IMR-90 (cell line): ENCODE results near the gene TANGO6. TPM values are rescaled to one million over a fixed set of nuclear protein-coding genes. Genes with fewer than 3 reads are reported as not detected.

ENCODE experiments used
- ATAC-seq: fragments of 200-7000 bp; cut with Tn5 transposase; 2 replicates; pipeline ENCODE4 v1.9.1; 2020; ENCODE audit warnings: low read depth, mild to moderate bottlenecking, moderate library complexity
- BruUV-seq: library from RNA; stranded (reverse); fragments of 400-500 nt; replicated peaks from 2 replicates; lab custom pipeline; 2021; lab: Mats Ljungman, UMichigan
- CTCF ChIA-PET: fragments of 300-600 bp; formaldehyde crosslinking; extraction: SDS; loops from one replicate; lab custom pipeline; 2021; ENCODE audit warnings: antibody characterized with exemption; lab: Yijun Ruan, JAX
- POLR2A ChIA-PET: fragments of 300-600 bp; sonication (Branson Sonifier 250); formaldehyde crosslinking; loops from one replicate; lab custom pipeline; 2022; ENCODE audit warnings: antibody characterized with exemption; ENCODE audit not compliant: unreplicated experiment; lab: Charles Lee
- DNase-seq: peaks from one replicate; pipeline ENCODE4 v3.0.0; 2013
- H2AFZ ChIP-seq: replicated peaks from 2 replicates; pipeline ENCODE3; 2013; ENCODE audit warnings: low read length, mild to moderate bottlenecking; ENCODE audit not compliant: poor library complexity
- H2AK5ac ChIP-seq: 2 replicates; pipeline ENCODE4 v1.6.1; 2013; ENCODE audit warnings: low read depth, low read length, inconsistent platforms
- H2AK9ac ChIP-seq: replicated peaks from 2 replicates; pipeline ENCODE3; 2013; ENCODE audit warnings: mild to moderate bottlenecking, low read depth, low read length, moderate library complexity; ENCODE audit not compliant: poor library complexity
- H2BK120ac ChIP-seq: 2 replicates; pipeline ENCODE4 v1.6.1; 2013; ENCODE audit warnings: low read depth, low read length, inconsistent platforms
- H2BK15ac ChIP-seq: 3 replicates; pipeline ENCODE4 v1.6.1; 2013; ENCODE audit warnings: low read depth, low read length, inconsistent platforms
- H2BK20ac ChIP-seq: 2 replicates; pipeline ENCODE4 v1.6.1; 2013; ENCODE audit warnings: low read depth, mild to moderate bottlenecking, inconsistent platforms, low read length, moderate library complexity
- H2BK5ac ChIP-seq: 2 replicates; pipeline ENCODE4 v1.6.1; 2013; ENCODE audit warnings: mild to moderate bottlenecking, low read depth, low read length, inconsistent platforms; ENCODE audit not compliant: poor library complexity, severe bottlenecking
- H3K14ac ChIP-seq: replicated peaks from 2 replicates; pipeline ENCODE4 v1.6.1; 2013; ENCODE audit warnings: low read depth, low read length, inconsistent platforms
- H3K18ac ChIP-seq: 2 replicates; pipeline ENCODE4 v1.6.1; 2013; ENCODE audit warnings: low read depth, low read length, control low read depth
- H3K23ac ChIP-seq: 2 replicates; pipeline ENCODE4 v1.6.1; 2013; ENCODE audit warnings: low read depth, low read length, inconsistent platforms
- H3K27ac ChIP-seq: 2 replicates; pipeline ENCODE4 v1.5.1; 2013; ENCODE audit warnings: mild to moderate bottlenecking, control low read depth, low read length; ENCODE audit not compliant: insufficient read depth
- H3K27me3 ChIP-seq: 2 replicates; pipeline ENCODE4 v1.6.1; 2013; ENCODE audit warnings: low read length; ENCODE audit not compliant: control insufficient read depth, insufficient read depth
- H3K36me3 ChIP-seq: 2 replicates; pipeline ENCODE4 v1.6.1; 2013; ENCODE audit warnings: low read length, mixed read lengths; ENCODE audit not compliant: control insufficient read depth, insufficient read depth
- H3K4ac ChIP-seq: 2 replicates; pipeline ENCODE4 v1.6.1; 2013; ENCODE audit warnings: low read depth, low read length, inconsistent platforms
- H3K4me1 ChIP-seq: 2 replicates; pipeline ENCODE4 v1.6.1; 2013; ENCODE audit warnings: low read length, mixed read lengths; ENCODE audit not compliant: control insufficient read depth, insufficient read depth
- H3K4me2 ChIP-seq: 2 replicates; pipeline ENCODE4 v1.6.1; 2013; ENCODE audit warnings: low read depth, mild to moderate bottlenecking, control low read depth, low read length, moderate library complexity
- H3K4me3 ChIP-seq: 2 replicates; pipeline ENCODE4 v1.5.1; 2013; ENCODE audit warnings: low read depth, mild to moderate bottlenecking, control low read depth, low read length, moderate library complexity; ENCODE audit not compliant: insufficient read depth
- H3K56ac ChIP-seq: 2 replicates; pipeline ENCODE4 v1.6.1; 2013; ENCODE audit warnings: low read length, inconsistent platforms; ENCODE audit not compliant: insufficient read depth; ENCODE audit errors: extremely low read depth
- H3K79me1 ChIP-seq, 2 experiments: 2 replicates each; pipeline ENCODE4 v1.6.1; 2013; ENCODE audit warnings: low read length in 2 of 2, inconsistent platforms in 1 of 2, low read depth in 1 of 2
- H3K9ac ChIP-seq: 2 replicates; pipeline ENCODE4 v1.6.1; 2013; ENCODE audit warnings: low read depth, low read length, control low read depth
- H3K9me1 ChIP-seq: 2 replicates; pipeline ENCODE4 v1.6.1; 2013; ENCODE audit warnings: low read length, inconsistent platforms; ENCODE audit not compliant: insufficient read depth
- H3K9me3 ChIP-seq: 2 replicates; pipeline ENCODE4 v1.6.1; 2013; ENCODE audit warnings: low read length; ENCODE audit not compliant: control insufficient read depth, insufficient read depth
- H4K20me1 ChIP-seq: 2 replicates; pipeline ENCODE4 v1.6.1; 2013; ENCODE audit warnings: low read length, inconsistent platforms; ENCODE audit not compliant: insufficient read depth
- H4K5ac ChIP-seq: 2 replicates; pipeline ENCODE4 v1.6.1; 2013; ENCODE audit warnings: mild to moderate bottlenecking, low read depth, low read length, control low read depth
- H4K8ac ChIP-seq, 2 experiments: 2 replicates each; pipeline ENCODE4 v1.6.1; 2013; ENCODE audit warnings: low read depth in 2 of 2, low read length in 2 of 2, control low read depth in 1 of 2, inconsistent platforms in 1 of 2
- H4K91ac ChIP-seq: 2 replicates; pipeline ENCODE4 v1.6.1; 2013; ENCODE audit warnings: low read depth, low read length, inconsistent platforms; ENCODE audit not compliant: insufficient read depth
- BHLHE40 ChIP-seq: fragments of 150-350 bp; IDR thresholded peaks from 2 replicates; pipeline ENCODE4 v1.6.1; 2016; ENCODE audit warnings: mild to moderate bottlenecking, low read depth, low read length
- CEBPB ChIP-seq: IDR thresholded peaks from 2 replicates; pipeline ENCODE4 v1.6.1; 2012; ENCODE audit warnings: low read depth, low read length, improper control_type of control experiment
- CHD1 ChIP-seq: IDR thresholded peaks from 2 replicates; pipeline ENCODE4 v1.6.1; 2012; ENCODE audit warnings: low read depth, low read length, improper control_type of control experiment
- FOS ChIP-seq: fragments of 150-350 bp; IDR thresholded peaks from 2 replicates; pipeline ENCODE4 v1.6.1; 2016; ENCODE audit warnings: low read depth, low read length
- MXI1 ChIP-seq: IDR thresholded peaks from 2 replicates; pipeline ENCODE4 v1.6.1; 2012; ENCODE audit warnings: low read depth, mild to moderate bottlenecking, low read length, moderate library complexity, borderline replicate concordance
- NFE2L2 ChIP-seq: fragments of 150-350 bp; IDR thresholded peaks from 2 replicates; pipeline ENCODE4 v1.6.1; 2016; ENCODE audit warnings: low read depth, mild to moderate bottlenecking, low read length
- POLR2A ChIP-seq: IDR thresholded peaks from 2 replicates; pipeline ENCODE4 v1.6.1; 2012; ENCODE audit warnings: mild to moderate bottlenecking, low read depth, low read length
- RAD21 ChIP-seq: IDR thresholded peaks from 2 replicates; pipeline ENCODE4 v1.6.1; 2012; ENCODE audit warnings: low read length, improper control_type of control experiment
- RCOR1 ChIP-seq: IDR thresholded peaks from 2 replicates; pipeline ENCODE4 v1.6.1; 2012; ENCODE audit warnings: mild to moderate bottlenecking, low read length, improper control_type of control experiment; ENCODE audit not compliant: insufficient replicate concordance
- WGBS, 2 experiments: methylation state at CpG; one replicate each; pipeline versions ENCODE4 v1.1.5 to v1.1.7; 2013; ENCODE audit warnings: missing lambda C conversion rate in 2 of 2; ENCODE audit not compliant: insufficient read length in 1 of 2; ENCODE audit errors: extremely low coverage in 2 of 2; 5-methylcytosine and 5-hydroxymethylcytosine counted together
- dilution Hi-C: fragments of 300-500 bp; cut with HindIII; formaldehyde crosslinking; loops from one replicate; pipeline ENCODE4 v1.14.3; 2018; ENCODE audit warnings: low sequenced_read_pairs; ENCODE audit not compliant: unreplicated experiment
- in situ Hi-C: fragments of 300-500 bp; cut with MboI; formaldehyde crosslinking; loops from 3 replicates; pipeline ENCODE4 v1.14.3; 2019; ENCODE audit warnings: low sequenced_read_pairs, inconsistent platforms, mixed read lengths
- intact Hi-C: fragments of 100-400 bp; cut with micrococcal nuclease; formaldehyde crosslinking; loops from 2 replicates; pipeline ENCODE4 v1.10.0; 2022
- polyA plus RNA-seq, 3 experiments: library from polyadenylated mRNA; depleted of rRNA; stranded (reverse); fragments of >200 nt; gene quantifications; 2 replicates each; pipeline ENCODE4 v1.2.3, GENCODE V29; 2012; ENCODE audit warnings: low replicate concordance in 1 of 3
- total RNA-seq: library from RNA; depleted of rRNA; stranded (reverse); fragments of >200 nt; gene quantifications from 2 replicates; pipeline ENCODE4 v1.2.3, GENCODE V29; 2012
- TF ChIP-seq, protein P1 (sequence below): fragments of 150-350 bp; IDR thresholded peaks from 2 replicates; pipeline ENCODE4 v1.6.1; 2017; ENCODE audit warnings: mild to moderate bottlenecking, antibody characterized with exemption, low read length, low read depth

The TANGO6 gene
- total and polyA plus RNA-seq, 2 of the 4 experiments (the other 2 are of a cell fraction) = 6.7 to 22.4 TPM

DNA sequence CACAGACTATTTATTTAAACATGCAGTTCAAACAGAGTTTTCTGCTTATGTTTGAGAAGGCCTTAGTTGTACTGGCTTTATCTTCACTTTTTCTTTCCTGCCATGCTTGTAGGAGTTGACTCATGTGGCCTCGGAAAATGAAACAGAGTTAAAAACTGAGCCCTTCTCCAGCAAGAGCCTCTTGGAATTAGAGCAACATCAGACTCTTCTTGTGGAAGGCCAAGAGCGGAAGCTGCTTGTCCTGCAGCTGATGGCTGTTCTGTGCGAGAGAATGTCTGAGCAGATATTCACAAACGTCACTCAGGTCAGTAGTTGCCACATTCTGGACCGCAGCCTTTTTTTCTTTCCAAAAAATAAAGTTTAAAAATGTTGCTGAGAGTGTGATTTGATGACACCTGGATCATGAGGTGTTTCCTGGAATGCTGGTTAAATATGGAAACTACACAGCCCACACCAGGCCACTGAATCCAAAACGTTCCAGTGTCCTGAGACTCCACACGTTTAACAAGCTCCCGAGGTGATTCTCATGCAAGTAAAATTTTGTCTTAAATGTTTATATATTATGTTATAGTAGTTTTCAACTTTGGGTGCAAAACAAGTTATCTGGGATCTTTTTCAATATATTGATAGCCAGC, 65.9 kb downstream of the TANGO6 start:
- dilution Hi-C loops (no loop called here), in situ Hi-C loops (no loop called here), intact Hi-C loops (no loop called here)
- Histone ChIP-seq H3K9me1 (no peaks in the 10 kb centered on the region), H3K36me3 (no peaks in the 10 kb centered on the region; the same call in 1 of the 2 replicates), H2AK9ac (no peak overlapping the region), H2BK5ac (no peak overlapping the region), H3K18ac (no peak overlapping the region; the same call in 1 of the 2 replicates), H3K23ac (no peak overlapping the region), H2BK15ac (no peak overlapping the region), H3K4me1 (peaks cover 6% of the 10 kb centered on the region), H3K4me3 (no peak overlapping the region), H4K5ac (no peak overlapping the region), H3K9ac (no peak overlapping the region), H3K27me3 (no peaks in the 10 kb centered on the region), H2AK5ac (no peak overlapping the region), H4K8ac (no peak overlapping the region), H3K14ac (no peak overlapping the region), H3K9me3 (no peaks in the 10 kb centered on the region), H3K4ac (no peak overlapping the region), H3K4me2 (peak overlapping the region; percentile 51), H4K91ac (no peak overlapping the region), H4K20me1 (no peaks in the 10 kb centered on the region), H3K79me1 (no peaks in the 10 kb centered on the region), H2AFZ (no peak overlapping the region), H2BK120ac (no peak overlapping the region), H3K56ac (no peak overlapping the region), H3K27ac (peak overlapping the region; percentile 41; the same call in 1 of the 2 replicates), H2BK20ac (no peak overlapping the region)
- WGBS, 2 experiments = 68% methylated on average over 2 of the region's 8 CpGs; no CpG with 5 or more reads in 1 of the 2 experiments
- TF ChIP-seq POLR2A = no peak
- TF ChIP-seq MXI1 = no peak
- TF ChIP-seq CEBPB = no peak
- TF ChIP-seq RAD21 = no peak
- no peak for TF ChIP-seq RCOR1
- TF ChIP-seq BHLHE40 = no peak
- TF ChIP-seq CHD1 = no peak
- no peak for TF ChIP-seq NFE2L2
- TF ChIP-seq, protein P1, sequence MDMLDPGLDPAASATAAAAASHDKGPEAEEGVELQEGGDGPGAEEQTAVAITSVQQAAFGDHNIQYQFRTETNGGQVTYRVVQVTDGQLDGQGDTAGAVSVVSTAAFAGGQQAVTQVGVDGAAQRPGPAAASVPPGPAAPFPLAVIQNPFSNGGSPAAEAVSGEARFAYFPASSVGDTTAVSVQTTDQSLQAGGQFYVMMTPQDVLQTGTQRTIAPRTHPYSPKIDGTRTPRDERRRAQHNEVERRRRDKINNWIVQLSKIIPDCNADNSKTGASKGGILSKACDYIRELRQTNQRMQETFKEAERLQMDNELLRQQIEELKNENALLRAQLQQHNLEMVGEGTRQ = no peak
- TF ChIP-seq FOS = no peak
- DNase-seq (peak; percentile 55), ATAC-seq (peak; percentile 87)
- POLR2A ChIA-PET = no interaction called here
- CTCF ChIA-PET = interaction anchor here (1.0 to 1.2 kb wide), 2 partner anchors 13 to 85 kb away, joined by 3 to 4 read pairs; no protein-coding TSS in a partner anchor
- BruUV-seq = no TSS peak
